ENCODE data around the gene PLCB3.

PLCB3 gene

GRCh38 chr11:64203421-64204079 is 47.8 kb upstream of the PLCB3 start:
- no peak overlapping the region for H3K4me2 ChIP-seq (ENCODE audit: low read depth, low read length, poor library complexity, severe bottlenecking)
- H3F3A ChIP-seq (ENCODE audit: insufficient read depth): peaks cover 15% of the 10 kb centered on the region
- no peaks in the 10 kb centered on the region for H3K27me3 ChIP-seq (ENCODE audit: low read length)
- no peaks in the 10 kb centered on the region for H3K9me3 ChIP-seq (ENCODE audit: insufficient read depth, low read length)
- H3K4me3 ChIP-seq (ENCODE audit: insufficient read depth, low read length, poor library complexity, severe bottlenecking): no peak overlapping the region
- no peak overlapping the region for H2AFZ ChIP-seq (ENCODE audit: low read depth, low read length, severe bottlenecking)
- no peak for TF ChIP-seq CTCF (IDR thresholded peaks at IDR 0.05; ENCODE audit: insufficient read depth, low read length, poor library complexity, severe bottlenecking)
- no peak for TF ChIP-seq EZH2phosphoT487 (conservative IDR thresholded peaks at IDR 0.05; ENCODE audit: low read length)
- no peak overlapping the region for H3K9ac ChIP-seq (ENCODE audit: low read length)
- no peaks in the 10 kb centered on the region for H3K9me2 ChIP-seq (replicated peaks; ENCODE audit: insufficient read depth, low read length)
- H3K36me3 ChIP-seq (ENCODE audit: low read length): no peaks in the 10 kb centered on the region; the same call in none of the 2 replicates
- H4K20me1 ChIP-seq (ENCODE audit: low read depth, low read length): no peaks in the 10 kb centered on the region
- no peaks in the 10 kb centered on the region; the same call in 1 of the 2 replicates for H3K79me2 ChIP-seq (ENCODE audit: insufficient read depth, low read length)
- H3K27ac ChIP-seq (ENCODE audit: low read depth, low read length): no peak overlapping the region

DNA sequence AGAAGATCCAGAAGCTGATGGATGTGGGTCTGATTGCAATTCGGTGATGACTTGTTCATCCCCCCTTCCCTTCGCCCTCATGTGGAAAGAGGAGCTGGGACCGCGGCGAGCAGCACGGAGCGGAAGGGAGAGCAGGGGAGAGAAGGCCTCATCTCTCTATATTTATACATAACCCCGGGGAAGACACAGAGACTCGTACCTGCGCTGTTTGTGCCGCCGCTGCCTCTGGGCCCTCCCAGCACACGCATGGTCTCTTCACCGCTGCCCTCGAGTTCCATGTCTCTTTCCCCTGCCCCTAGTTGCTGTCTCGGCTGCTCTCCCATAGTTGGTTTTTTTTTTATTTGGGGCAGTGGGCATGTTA is 47.3 kb upstream of the PLCB3 start:
- Histone ChIP-seq H3K36me3 (ENCODE audit: low read length) (no peaks in the 10 kb centered on the region; the same call in none of the 2 replicates), H3K27ac (ENCODE audit: low read depth, low read length) (no peak overlapping the region), H4K20me1 (ENCODE audit: low read depth, low read length) (no peaks in the 10 kb centered on the region)

GRCh38 chr11:64204464-64204989 is 46.8 kb upstream of the PLCB3 start:
- H3K4me3 ChIP-seq (ENCODE audit: insufficient read depth, low read length, poor library complexity, severe bottlenecking): no peak overlapping the region
- H3K79me2 ChIP-seq (ENCODE audit: insufficient read depth, low read length): no peaks in the 10 kb centered on the region; the same call in 1 of the 2 replicates
- H3K9me2 ChIP-seq (replicated peaks; ENCODE audit: insufficient read depth, low read length): no peaks in the 10 kb centered on the region
- no peak overlapping the region for H2AFZ ChIP-seq (ENCODE audit: low read depth, low read length, severe bottlenecking)
- no peaks in the 10 kb centered on the region for H3K27me3 ChIP-seq (ENCODE audit: low read length)
- no peaks in the 10 kb centered on the region for H3K9me3 ChIP-seq (ENCODE audit: insufficient read depth, low read length)
- no peaks in the 10 kb centered on the region; the same call in none of the 2 replicates for H3K36me3 ChIP-seq (ENCODE audit: low read length)
- H3K27ac ChIP-seq (ENCODE audit: low read depth, low read length): no peak overlapping the region
- H3K4me2 ChIP-seq (ENCODE audit: low read depth, low read length, poor library complexity, severe bottlenecking): no peak overlapping the region
- H4K20me1 ChIP-seq (ENCODE audit: low read depth, low read length): no peaks in the 10 kb centered on the region
- H3F3A ChIP-seq (ENCODE audit: insufficient read depth): peaks cover 15% of the 10 kb centered on the region
- peak; percentile 53 for TF ChIP-seq CTCF (IDR thresholded peaks at IDR 0.05; ENCODE audit: insufficient read depth, low read length, poor library complexity, severe bottlenecking)
- TF ChIP-seq EZH2phosphoT487 (conservative IDR thresholded peaks at IDR 0.05; ENCODE audit: low read length): no peak
- H3K9ac ChIP-seq (ENCODE audit: low read length): no peak overlapping the region

More for the DNA sequence above, 47.3 kb upstream of the PLCB3 start:
- H3K9me2 ChIP-seq (replicated peaks; ENCODE audit: insufficient read depth, low read length): no peaks in the 10 kb centered on the region
- no peaks in the 10 kb centered on the region for H3K9me3 ChIP-seq (ENCODE audit: insufficient read depth, low read length)
- H3K27me3 ChIP-seq (ENCODE audit: low read length): no peaks in the 10 kb centered on the region
- no peak overlapping the region for H3K4me3 ChIP-seq (ENCODE audit: insufficient read depth, low read length, poor library complexity, severe bottlenecking)
- TF ChIP-seq CTCF (IDR thresholded peaks at IDR 0.05; ENCODE audit: insufficient read depth, low read length, poor library complexity, severe bottlenecking): no peak
- TF ChIP-seq EZH2phosphoT487 (conservative IDR thresholded peaks at IDR 0.05; ENCODE audit: low read length): no peak
- H2AFZ ChIP-seq (ENCODE audit: low read depth, low read length, severe bottlenecking): no peak overlapping the region
- peaks cover 15% of the 10 kb centered on the region for H3F3A ChIP-seq (ENCODE audit: insufficient read depth)
- H3K79me2 ChIP-seq (ENCODE audit: insufficient read depth, low read length): no peaks in the 10 kb centered on the region; the same call in 1 of the 2 replicates
- no peak overlapping the region for H3K4me2 ChIP-seq (ENCODE audit: low read depth, low read length, poor library complexity, severe bottlenecking)
- H3K9ac ChIP-seq (ENCODE audit: low read length): no peak overlapping the region
